Transverse colon (tissue), 4 donors: ENCODE data around the gene KCTD1. TPM values are rescaled to one million over a fixed set of nuclear protein-coding genes. Genes with fewer than 3 reads are reported as not detected.

Experiments
- DNase-seq: peaks from one replicate; pipeline ENCODE4 v3.0.0-alpha.2; 2019
- H3K27ac ChIP-seq, 4 donors: fragments of 200-600 bp; sonication (generic); 2 replicates each; pipeline ENCODE4 v1.5.1; 2016 to 2018; ENCODE audit warnings: inconsistent platforms in 4 of 4
- H3K27me3 ChIP-seq: fragments of 200-600 bp; sonication (generic); 2 replicates; pipeline ENCODE4 v1.5.1; 2017; ENCODE audit warnings: inconsistent platforms
- H3K36me3 ChIP-seq, 4 donors: fragments of 200-600 bp; sonication (generic); 2 replicates each; pipeline ENCODE4 v1.5.1; 2017 to 2019; ENCODE audit warnings: inconsistent platforms in 4 of 4
- H3K4me1 ChIP-seq, 4 donors: fragments of 200-600 bp; sonication (generic); 2 replicates each; pipeline ENCODE4 v1.5.1; 2017 to 2020; ENCODE audit warnings: inconsistent platforms in 4 of 4
- H3K4me3 ChIP-seq, 4 donors: fragments of 200-600 bp; sonication (generic); 1 replicate in 1 of 4; 2 replicates in 3 of 4; pipeline versions ENCODE4 v1.5.1 to v1.6.1; 2017 to 2019; ENCODE audit warnings: inconsistent platforms in 4 of 4
- H3K9me3 ChIP-seq, 2 donors: fragments of 200-600 bp; sonication (generic); 2 replicates each; pipeline ENCODE4 v1.5.1; 2017 to 2019; ENCODE audit warnings: inconsistent platforms in 2 of 2
- EP300 ChIP-seq: sonication (generic); formaldehyde crosslinking; IDR thresholded peaks from one replicate; pipeline ENCODE4 v1.6.1; 2017; ENCODE audit warnings: antibody characterized with exemption, low read depth
- POLR2A ChIP-seq: fragments of 450-650 bp; IDR thresholded peaks from one replicate; pipeline ENCODE4 v1.6.1; 2016; ENCODE audit warnings: antibody characterized with exemption, mild to moderate bottlenecking, moderate library complexity
- POLR2AphosphoS5 ChIP-seq, 3 donors: sonication (generic); formaldehyde crosslinking; IDR thresholded peaks; one replicate each; pipeline ENCODE4 v1.6.1; 2016; ENCODE audit warnings: antibody characterized with exemption in 3 of 3
- WGBS, 2 donors: methylation state at CpG; one replicate each; pipeline ENCODE4 v1.1.5; 2018; ENCODE audit warnings: low coverage in 1 of 2; 5-methylcytosine and 5-hydroxymethylcytosine counted together
- in situ Hi-C, 4 donors: fragments of 200-750 bp; cut with MboI; loops; one replicate each; pipeline versions ENCODE4 v1.15.0 to v1.15.1; 2017; ENCODE audit warnings: low sequenced_read_pairs in 3 of 4, low pct_ligation_motif_present in 1 of 4, low pct_unique_long_range_greater_than_20kb in 1 of 4
- intact Hi-C: fragments of 100-400 bp; cut with DNase I; formaldehyde crosslinking; loops from one replicate; pipeline ENCODE4 v1.15.1; 2023; ENCODE audit warnings: low total_unique reads
- total RNA-seq, 4 donors: library from RNA; depleted of rRNA; stranded (reverse); fragments of >200 nt; gene quantifications; one replicate each; pipeline ENCODE4 v1.1.0, GENCODE V29; 2016
- TF ChIP-seq, protein P1 (sequence below), 5 experiments: fragments of 200-600 bp in 3 of 5; fragments of 450-650 bp in 2 of 5; sonication (generic) in 3 of 5; IDR thresholded peaks; 1 replicate in 2 of 5; 2 replicates in 3 of 5; pipeline ENCODE4 v1.5.1; 2016 to 2017; ENCODE audit warnings: antibody characterized with exemption in 5 of 5, inconsistent platforms in 3 of 5, mild to moderate bottlenecking in 2 of 5, moderate library complexity in 1 of 5

The KCTD1 gene
- total RNA-seq, 4 donors from 2014 or later: 9.0 to 42.3 (median 13.5) TPM

DNA sequence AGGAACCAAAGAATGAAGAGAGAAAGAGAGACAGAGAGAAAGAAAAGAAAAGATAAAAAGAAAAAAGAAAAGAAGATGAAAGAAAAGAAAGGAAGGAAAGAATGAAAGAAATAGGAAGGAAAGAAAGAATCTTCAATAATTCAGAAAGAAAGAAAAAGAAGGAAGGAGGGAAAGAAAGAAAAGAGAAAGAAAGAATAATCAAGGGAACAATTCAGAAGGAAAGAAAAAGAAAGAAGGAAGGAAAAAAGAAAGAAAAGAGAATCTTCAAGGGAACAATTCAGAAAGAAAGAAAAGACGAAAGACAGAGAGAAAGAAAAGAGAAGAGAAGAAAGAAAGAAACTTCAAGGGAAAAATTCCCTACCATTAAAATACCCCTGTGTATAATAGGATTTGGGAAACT is 5.6 kb upstream of the KCTD1 start:
- Histone ChIP-seq H3K27ac (no peak overlapping the region), H3K4me3 (no peak overlapping the region), H3K27me3 (peaks cover 71% of the 10 kb centered on the region), H3K36me3 (no peaks in the 10 kb centered on the region), H3K9me3 (no peaks in the 10 kb centered on the region), H3K4me1 (peaks cover 10 to 21% (median 16%) of the 10 kb centered on the region in 4 donors)
- no peak for DNase-seq
- intact Hi-C loops: loop anchor here (10.0 kb wide), 1 partner anchor 101 kb away; no protein-coding TSS in a partner anchor
- TF ChIP-seq POLR2AphosphoS5 (IDR thresholded peaks at IDR 0.05) (no peak), POLR2A (no peak), EP300 (no peak)
- WGBS, 2 donors: 91 to 95% methylated on average over 1 of the region's 1 CpG
- in situ Hi-C loops: no loop called here

DNA sequence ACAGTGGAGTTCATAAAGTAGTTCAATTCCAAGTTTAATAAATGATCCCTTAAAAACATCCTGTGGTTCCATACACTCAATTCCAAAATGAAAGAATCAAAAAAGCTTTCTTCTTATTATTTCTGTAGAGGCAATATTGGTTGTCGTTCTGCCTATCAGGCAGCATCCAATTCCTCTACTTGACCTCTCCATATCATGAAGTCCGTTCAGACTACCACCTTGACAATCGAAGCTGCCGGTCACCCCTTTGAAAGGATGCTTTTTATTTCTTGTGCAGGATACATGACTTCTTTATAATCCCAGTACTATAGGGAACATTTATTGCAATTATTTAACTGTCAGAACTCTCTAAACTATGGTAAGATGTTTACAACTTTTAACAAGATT is 3.3 kb upstream of the KCTD1 start:
- Histone ChIP-seq H3K9me3 (no peaks in the 10 kb centered on the region), H3K36me3 (no peaks in the 10 kb centered on the region), H3K27ac (no peak overlapping the region), H3K4me1 (peaks cover 10 to 27% (median 21%) of the 10 kb centered on the region in 4 donors), H3K4me3 (no peak overlapping the region), H3K27me3 (peaks cover 72% of the 10 kb centered on the region)
- intact Hi-C loops (loop anchor here (10.0 kb wide), 1 partner anchor 103 kb away; no protein-coding TSS in a partner anchor), in situ Hi-C loops (no loop called here)
- 60 to 77% methylated on average over 4 of the region's 4 CpGs for WGBS, 2 donors
- DNase-seq: no peak
- TF ChIP-seq POLR2AphosphoS5 (IDR thresholded peaks at IDR 0.05) (no peak), POLR2A (no peak), EP300 (no peak)
- TF ChIP-seq, protein P1, sequence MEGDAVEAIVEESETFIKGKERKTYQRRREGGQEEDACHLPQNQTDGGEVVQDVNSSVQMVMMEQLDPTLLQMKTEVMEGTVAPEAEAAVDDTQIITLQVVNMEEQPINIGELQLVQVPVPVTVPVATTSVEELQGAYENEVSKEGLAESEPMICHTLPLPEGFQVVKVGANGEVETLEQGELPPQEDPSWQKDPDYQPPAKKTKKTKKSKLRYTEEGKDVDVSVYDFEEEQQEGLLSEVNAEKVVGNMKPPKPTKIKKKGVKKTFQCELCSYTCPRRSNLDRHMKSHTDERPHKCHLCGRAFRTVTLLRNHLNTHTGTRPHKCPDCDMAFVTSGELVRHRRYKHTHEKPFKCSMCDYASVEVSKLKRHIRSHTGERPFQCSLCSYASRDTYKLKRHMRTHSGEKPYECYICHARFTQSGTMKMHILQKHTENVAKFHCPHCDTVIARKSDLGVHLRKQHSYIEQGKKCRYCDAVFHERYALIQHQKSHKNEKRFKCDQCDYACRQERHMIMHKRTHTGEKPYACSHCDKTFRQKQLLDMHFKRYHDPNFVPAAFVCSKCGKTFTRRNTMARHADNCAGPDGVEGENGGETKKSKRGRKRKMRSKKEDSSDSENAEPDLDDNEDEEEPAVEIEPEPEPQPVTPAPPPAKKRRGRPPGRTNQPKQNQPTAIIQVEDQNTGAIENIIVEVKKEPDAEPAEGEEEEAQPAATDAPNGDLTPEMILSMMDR (IDR thresholded peaks at IDR 0.05): no peak

DNA sequence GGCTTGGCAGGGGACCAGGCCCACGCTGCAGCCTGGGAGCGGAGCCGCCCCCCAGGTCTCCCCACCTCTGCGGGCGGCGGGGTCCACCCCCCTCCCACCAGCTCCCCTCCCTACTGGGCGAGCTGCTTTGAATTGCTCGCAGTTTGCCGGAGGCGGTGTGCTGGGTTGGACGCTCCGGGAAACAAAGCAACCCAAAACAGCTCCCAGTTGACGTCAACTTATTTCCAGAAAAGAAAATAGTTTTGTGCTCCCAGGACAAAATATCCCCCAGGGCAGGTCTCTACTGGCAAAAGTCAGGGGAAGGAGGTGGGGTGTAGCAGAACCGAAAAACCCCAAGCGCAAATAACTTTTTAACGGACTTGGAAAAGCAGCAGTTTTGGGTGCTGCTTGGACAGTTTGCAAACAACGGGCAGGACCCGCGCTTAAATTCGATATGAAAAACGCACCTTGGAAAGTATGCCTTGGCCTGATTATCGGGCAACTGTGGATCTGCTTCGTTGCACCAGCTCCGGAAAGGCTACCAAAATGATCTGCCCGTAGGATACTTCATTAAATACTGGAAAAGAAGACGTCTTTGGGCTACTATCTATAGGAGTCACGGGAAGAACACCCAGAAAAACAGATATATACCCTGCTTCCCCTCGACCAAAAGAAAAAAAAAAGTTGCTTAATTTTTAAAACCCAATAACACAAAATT is 2.8 kb upstream of the KCTD1 start:
- Histone ChIP-seq H3K4me1 (peaks cover 10 to 32% (median 21%) of the 10 kb centered on the region in 4 donors), H3K9me3 (no peaks in the 10 kb centered on the region), H3K27ac (peak overlapping the region in 2 of 4 donors; percentile 3 to 50), H3K4me3 (peak overlapping the region in 1 of 4 donors; percentile 76), H3K36me3 (no peaks in the 10 kb centered on the region), H3K27me3 (peaks cover 72% of the 10 kb centered on the region)
- no peak for DNase-seq
- TF ChIP-seq, protein P1 (IDR thresholded peaks at IDR 0.05): no peak
- TF ChIP-seq EP300 (no peak), POLR2AphosphoS5 (IDR thresholded peaks at IDR 0.05) (no peak), POLR2A (no peak)
- intact Hi-C loops (loop anchor here (10.0 kb wide), 1 partner anchor 104 kb away; no protein-coding TSS in a partner anchor), in situ Hi-C loops (no loop called here)
- 17 to 30% methylated on average over 15 to 21 of the region's 28 CpGs for WGBS, 2 donors

DNA sequence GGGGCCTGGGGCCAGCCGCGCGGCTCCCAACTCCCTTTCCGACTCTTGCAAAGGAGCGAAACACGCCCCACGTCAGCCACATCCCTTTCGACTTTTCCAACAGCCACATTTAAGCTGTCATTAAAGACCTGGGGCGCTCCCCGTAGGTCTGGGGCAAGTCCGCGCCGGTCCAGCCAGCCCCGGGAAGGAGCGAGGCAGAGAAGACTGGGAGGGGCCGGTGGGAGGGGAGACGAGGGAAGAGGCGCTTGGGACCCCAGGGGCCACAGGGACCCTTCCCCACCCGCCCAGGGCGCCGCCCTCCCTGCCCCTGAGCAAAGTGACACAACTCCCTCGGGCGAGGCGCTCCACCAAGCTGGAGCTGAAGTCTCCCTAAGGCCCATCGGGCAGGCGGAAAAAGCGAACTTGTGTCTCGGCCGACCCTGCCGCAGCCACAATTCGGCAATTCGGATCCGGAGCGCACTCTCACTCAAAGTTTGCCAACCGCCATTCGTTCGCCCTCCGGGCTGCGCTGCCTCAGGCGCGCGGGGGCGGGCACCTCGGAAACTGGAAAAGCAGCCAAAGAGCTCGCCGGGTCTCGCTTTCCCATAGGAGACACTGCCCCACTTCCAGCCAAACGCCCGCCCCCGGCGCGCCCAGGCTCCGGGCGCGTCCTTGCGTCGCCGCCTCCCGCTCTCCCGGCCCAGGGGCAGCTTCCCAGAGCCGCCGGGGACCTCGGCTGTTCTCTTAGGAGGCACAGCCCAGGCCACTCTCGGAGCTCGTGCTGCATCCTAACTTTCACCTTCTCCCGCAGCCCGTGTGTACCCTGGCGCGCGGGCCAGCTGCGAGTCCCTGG is 1.1 kb upstream of the KCTD1 start:
- Histone ChIP-seq H3K27ac (peak overlapping the region; percentile 60 to 77 (median 70)), H3K4me1 (peaks cover 10 to 49% (median 34%) of the 10 kb centered on the region in 4 donors), H3K36me3 (no peaks in the 10 kb centered on the region), H3K9me3 (no peaks in the 10 kb centered on the region), H3K27me3 (peaks cover 55% of the 10 kb centered on the region), H3K4me3 (peak overlapping the region; percentile 60 to 95 (median 76))
- peak; percentile 61 for DNase-seq
- intact Hi-C loops (loop anchor here (10.0 kb wide), 1 partner anchor 105 kb away; no protein-coding TSS in a partner anchor), in situ Hi-C loops (no loop called here)
- peak; percentile 45 for TF ChIP-seq POLR2A
- peak; percentile 24 to 41 (median 38) for TF ChIP-seq POLR2AphosphoS5 (IDR thresholded peaks at IDR 0.05)
- TF ChIP-seq EP300: no peak
- TF ChIP-seq, protein P1 (IDR thresholded peaks at IDR 0.05): no peak
- WGBS, 2 donors: 1% methylated on average over 58 of the region's 71 CpGs; no CpG with 5 or more reads in 1 of the 2 donors
